Stimulated activated CD4-positive, alpha-beta T cell treated with anti-CD3 and anti-CD28 coated beads, Interleukin-2, amount 100 ng/mL, for 48 hours (primary cell): Measurements from ENCODE around the gene HEBP2.

Experiments
- DNase-seq, 2 donors: peaks; one replicate each; pipeline ENCODE4 v3.0.0-alpha.2; 2020

Gene HEBP2

DNA sequence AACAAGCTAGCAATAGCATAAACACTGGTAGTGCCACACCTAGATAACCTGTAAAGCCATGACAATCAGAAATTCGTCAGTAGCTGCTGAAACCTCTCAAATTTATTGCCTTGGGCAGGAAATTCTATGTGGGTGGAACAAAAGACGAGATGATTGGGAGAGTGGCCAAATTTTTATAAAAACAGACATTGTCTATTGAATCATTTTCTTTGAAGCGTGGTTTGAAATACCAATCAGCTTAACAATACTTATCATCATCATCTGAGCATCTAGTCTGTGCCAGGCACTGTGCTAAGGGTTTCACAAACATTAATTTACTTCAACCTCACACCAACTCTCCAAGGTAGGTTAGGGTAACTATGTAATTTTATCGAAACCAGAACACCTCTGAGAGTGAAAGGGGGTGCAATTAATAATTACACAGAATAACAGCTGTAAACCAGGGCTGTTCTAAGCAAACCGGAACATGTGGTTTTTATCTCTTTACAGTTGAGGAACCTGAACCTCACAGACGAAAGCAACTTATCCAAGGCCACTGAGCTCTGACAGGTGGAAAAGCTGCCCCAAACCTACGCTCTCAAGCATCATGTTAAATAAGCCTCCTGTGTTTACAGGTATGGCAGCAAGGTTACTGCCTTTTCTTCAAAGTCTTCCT is 51.9 kb downstream of the HEBP2 start:
- DNase-seq: no peak

- no peak for DNase-seq
Observed at GRCh38 chr6:138456401-138456790, 52.4 kb downstream of the HEBP2 start.

DNA sequence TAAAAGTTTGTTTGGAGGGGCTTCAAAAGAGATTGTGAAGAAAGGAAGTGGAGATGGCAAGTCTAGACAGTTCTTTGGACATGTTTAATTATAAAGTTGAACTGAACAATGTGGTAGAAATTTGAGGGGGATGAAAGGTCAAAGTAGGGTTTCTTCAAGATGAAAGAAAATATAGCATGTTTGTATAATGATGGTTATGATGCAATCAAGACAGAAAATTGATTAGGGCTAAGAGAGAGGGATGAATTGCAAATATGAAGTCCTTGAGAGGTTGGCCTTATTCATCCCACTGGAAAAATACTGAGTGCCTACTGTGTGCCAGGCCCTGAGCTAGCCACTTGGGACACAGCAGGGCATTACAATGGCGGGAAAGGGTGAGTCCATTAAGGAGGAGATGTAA is 57.6 kb downstream of the HEBP2 start:
- DNase-seq: no peak

DNA sequence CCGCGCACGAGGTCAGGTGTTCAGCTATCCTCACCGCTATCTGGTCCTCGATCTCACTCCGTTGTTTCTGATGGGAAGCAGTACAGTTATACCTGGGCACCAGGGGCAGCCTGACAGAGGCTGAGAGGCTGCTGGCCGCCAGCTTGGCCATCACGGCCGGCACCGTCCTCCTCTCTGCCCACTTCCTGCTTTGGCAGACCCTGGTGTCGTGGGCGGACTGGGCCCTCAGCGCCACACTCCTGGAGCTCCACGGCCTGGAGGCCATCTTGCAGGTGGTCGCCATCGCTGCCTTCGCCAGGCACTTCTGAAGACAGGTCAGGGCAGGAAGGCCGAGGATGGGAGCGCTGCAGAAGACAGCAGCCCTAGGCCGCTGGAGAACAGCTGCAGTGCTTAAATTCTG is 60.1 kb downstream of the HEBP2 start:
- DNase-seq: no peak

- no peak for DNase-seq
Observed at GRCh38 chr6:138465007-138465645, 61.1 kb downstream of the HEBP2 start.

- DNase-seq: no peak
Observed at GRCh38 chr6:138467901-138468300, 63.9 kb downstream of the HEBP2 start.

DNA sequence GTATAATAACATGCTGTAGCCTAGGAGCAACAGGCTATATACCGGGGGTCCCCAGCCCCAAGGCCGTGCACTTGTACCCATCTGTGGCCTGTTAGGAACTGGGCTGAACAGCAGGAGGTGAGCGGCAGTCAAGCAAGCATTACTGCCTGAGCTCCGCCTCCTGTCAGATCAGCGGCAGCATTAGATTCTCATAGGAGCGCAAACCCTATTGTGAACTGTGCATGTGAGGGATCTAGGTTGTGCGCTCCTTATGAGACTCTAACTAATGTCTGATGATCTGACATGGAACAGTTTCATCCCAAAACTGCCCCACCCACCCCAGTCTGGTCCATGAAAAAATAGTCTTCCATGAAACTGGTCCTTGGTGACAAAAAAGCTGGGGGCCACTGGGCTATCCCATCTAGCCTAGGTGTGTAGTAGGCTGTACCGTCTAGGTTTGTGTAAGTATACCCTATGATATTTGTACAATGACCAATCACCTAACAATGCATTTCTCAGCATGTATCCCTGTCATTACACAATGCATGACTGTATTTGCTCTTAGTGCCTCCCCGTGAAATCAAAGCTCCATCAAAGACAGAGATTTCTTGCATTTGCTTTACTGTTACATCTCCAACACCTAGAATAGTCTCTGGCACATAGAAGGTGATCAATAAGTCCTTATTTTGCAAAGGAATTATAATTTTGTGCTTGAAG is 64.4 kb downstream of the HEBP2 start:
- DNase-seq: no peak
